HG03439 (cell line): Measurements from ENCODE around the gene PRPF18.

Source experiments
- ATAC-seq: cut with Tn5 transposase; IDR thresholded peaks from one replicate; pipeline ENCODE4 v1.9.1; 2021; ENCODE audit warnings: mild to moderate bottlenecking, moderate library complexity; ENCODE audit not compliant: unreplicated experiment

PRPF18 gene

DNA sequence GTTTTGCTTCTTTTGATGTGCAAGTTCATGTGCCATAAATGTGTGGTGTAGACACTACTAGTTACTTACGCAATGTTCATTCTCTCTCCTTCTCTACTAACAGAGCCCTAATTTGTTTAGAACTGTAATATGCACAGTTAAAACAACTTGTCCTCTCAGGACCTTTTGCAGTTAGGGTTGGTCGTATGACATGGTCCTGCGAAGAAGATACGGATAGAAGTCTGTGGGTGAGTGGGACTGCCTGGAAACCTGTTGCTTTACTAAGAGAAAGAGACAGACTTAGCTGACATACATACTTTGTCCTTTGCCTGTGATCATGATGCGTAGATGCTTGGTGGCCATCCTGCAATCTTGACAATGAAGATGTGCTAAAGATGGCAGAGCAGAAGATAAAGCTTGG lies 51.1 kb downstream of the PRPF18 start:
- ATAC-seq = no peak

DNA sequence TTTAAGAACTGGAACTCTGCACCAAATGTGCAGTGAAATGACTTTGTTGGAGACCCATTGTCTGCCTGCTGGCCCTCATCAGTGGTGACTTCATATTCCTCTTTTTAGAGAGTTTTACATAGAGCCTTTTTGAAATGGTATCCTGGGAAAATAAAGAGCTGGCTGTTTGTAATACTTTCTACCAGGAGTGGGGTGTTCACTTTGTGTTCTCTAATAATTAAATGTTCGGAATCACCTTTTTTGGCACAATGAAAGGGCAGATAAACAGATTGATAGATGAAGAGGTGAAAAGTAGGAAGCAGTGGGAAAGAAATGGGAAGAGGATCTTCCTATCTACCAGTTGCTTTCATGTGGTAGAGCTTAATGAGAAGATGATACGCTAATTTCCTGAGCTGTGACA lies 55.5 kb downstream of the PRPF18 start:
- ATAC-seq = no peak

DNA sequence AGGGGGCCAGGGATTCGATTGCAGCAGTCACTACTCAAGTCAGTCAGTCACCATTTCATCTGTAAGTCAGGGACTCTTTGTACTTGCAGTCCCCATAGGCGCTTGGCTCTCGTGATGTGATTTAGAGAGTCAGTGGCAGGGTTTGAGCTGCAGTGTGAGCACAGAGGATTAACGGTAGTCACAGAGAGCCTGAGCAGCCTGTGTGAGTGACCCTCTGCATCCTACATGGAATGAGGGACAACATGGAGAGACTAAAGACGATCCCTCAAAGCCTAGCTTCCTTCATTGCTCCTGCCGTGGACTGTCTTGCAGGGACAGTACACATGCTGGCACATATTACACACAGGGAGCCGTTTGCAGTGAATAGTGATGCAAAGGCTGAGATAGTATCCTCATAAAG lies 56.3 kb downstream of the PRPF18 start:
- ATAC-seq = no peak

DNA sequence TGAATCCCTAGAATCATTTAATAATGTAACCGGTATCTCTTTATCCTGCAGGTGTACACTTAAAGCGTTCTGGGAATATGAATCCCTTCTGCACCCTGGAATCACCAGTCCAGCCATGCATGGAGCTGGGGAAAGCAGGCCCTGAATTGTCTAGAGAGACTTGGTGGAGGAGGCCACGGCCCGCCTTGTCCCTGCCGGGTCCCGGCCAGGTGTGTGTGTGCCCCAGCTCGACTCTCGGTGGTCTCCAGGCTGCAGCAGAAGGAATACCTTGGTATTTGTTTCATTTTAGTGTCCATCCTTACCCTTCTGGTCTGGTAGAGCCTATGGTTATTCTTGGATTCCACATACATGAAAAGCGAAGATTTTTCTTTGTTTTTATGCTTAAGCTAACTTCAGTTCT lies 58.1 kb downstream of the PRPF18 start:
- ATAC-seq = no peak

DNA sequence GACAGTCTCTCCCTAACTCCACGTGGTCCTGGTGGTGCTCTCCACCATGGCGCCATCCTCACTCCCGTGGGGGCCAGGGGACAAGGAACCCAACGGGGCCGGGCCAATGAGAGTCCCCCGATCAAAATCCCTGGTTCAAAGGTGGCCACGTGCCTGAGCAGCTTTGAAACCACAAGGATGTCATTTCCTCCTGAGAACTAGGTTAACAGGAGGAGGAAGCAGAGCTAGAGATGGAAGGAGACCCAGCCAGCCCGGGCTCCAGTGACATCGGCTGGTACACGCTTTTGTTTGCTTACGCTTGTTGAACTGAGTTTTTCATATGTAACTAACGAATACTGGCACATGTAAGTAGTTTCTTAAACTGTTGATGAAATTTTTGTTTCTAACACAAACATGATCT lies 61.7 kb downstream of the PRPF18 start:
- ATAC-seq = no peak

DNA sequence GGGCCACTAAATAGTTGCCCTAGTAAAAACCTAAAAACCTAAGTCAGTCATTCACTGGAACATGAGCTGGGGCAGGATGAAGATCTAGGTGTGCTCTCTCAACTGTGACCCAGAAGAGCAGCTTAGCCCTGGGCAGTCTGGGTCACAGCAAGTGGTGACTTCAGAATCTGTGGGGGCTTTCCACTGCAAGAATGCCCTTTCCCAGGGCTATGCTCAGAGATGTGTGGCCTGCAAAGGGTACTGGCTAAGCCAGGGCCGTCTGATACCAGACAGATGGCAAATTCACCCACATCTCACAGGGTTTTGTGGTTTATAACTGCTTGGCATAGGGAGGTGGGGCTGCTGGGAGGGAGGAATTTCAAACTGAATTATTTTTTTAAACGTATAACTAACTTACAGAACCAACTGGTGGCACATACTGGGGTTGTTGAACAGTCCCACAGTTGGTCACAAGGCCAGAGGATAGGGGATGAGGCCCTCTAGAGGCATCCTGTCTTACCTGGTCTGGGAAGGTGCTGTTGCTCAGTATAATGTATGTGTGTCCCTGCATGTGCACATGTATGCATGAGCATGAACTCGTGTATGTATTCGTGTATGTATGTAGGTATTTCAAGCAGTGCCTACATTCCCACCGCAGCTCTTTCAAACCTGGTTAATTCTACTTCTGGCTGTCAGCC lies 63.2 kb downstream of the PRPF18 start:
- no peak for ATAC-seq

DNA sequence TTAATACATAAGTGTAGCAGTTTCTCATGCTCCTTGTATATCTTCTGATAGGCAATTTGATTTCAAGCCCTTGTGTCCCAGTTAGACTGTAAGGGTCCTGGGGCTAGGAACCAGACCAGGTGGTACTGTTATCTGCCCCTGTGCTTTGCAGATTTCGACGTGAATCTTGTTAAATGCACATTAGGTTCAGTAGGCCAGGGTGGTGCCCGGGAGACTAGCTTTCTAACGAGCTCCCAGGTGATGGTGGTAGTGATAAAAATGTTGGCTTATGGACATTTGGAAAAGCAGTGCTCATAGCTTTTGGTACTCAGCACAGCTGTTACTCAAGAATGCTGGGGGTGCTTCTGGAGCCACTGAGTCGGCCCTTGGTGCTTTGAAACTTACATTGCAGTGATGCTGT lies 64.2 kb downstream of the PRPF18 start:
- no peak for ATAC-seq

DNA sequence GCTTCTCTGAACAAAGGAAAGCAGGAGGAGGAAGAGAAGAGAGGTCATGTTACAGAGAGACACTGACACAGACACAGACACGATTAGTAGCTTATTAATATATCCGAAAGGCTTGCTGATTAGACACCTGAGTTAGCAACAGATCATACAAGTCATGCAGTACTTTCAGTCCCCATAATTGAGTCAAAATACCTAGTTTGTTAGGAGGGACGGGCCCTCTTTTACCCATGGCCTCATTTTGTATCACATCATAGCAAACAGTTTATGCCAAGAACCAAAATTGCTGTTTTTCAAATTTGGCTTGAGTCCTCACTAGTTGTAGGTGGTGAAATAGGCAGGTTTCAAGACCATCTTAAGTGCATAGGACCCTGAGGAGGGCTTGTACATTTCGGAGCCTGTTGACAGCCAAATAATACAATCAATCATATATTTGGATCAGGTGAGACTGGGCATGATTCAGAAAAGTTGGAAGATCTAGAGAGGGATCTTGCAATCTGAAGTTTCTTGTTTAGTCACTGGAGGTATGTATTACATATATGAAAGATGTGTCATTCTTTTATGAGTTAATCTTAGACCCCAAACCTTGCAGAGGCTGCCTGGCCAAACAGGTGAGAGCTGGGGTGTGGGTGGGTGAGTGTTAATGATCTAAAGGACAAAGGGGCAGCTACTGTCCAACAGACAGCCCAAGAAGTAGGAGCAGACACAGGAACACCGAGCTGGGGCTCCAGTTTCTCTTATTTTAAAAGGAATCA lies 65.4 kb downstream of the PRPF18 start:
- no peak for ATAC-seq

DNA sequence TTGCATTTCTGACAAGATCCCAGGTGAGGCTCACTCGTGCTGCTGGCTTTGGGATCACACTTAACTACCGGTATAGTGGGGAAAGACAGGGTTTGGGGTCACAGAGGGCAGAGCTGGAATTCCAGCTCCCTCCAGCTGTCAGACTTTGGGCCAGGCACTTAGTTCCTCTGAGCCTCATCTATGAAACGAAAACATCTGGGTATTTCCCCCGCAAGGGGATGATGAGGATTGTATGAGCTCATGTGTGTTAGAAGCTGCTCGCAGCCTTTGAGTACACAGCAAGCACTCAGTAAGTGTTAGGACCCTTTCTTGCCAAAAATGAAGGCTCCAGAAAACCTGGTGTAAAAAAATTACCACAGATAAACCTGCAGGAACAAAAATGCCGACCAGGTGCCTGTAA lies 66.1 kb downstream of the PRPF18 start:
- ATAC-seq = no peak

DNA sequence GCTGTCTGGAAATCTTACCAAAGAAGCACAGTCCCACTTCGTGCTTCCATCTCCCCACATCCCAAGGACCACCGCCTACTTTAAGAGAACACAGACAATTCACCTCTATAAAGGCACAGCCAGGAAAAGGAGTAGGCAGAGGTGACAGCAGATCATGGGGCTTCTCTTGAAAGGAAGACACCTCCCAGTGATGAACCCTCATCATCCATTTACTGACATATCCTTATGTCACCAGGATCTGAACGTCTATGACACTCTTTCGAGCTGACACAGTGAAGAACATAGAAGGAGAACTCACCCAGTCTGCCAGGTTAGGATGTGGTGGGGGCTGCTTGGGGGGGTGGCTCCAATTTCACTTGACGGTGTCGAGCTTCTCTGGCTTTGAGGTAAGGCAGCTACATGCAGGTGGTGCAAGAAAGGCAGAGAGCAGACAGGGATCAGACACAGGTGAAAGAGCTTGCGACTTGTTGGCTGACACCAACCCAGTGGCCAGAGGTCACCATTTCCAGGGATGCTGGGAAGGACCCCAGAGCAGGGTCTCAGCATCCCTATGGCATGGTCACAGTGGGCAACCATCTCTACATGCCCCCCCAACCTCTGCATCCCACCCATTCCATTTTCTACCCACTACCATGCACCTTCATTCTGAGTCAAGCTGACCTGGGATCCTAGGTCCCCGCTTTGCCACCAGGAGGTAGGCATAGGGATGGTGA lies 67.5 kb downstream of the PRPF18 start:
- ATAC-seq = no peak

DNA sequence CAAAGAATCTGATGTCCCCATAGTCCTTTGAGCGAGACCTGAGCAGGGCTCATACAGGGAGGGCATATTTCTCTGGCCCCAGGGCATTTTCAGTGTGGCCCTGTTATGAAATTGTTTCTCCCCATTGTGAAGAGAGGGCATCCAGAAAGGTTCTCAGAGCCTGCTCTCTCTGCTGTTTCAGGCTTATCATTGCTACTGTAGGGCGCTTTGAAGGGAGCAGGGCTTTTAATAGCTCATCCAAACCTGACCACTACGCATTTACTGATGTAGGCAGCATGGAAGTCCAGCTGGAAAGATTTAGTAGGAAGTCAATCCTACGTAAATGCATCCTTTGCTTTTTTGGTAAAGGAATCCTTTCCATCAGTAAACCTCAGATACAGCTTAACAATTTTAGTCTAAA lies 68.1 kb downstream of the PRPF18 start:
- ATAC-seq = no peak

DNA sequence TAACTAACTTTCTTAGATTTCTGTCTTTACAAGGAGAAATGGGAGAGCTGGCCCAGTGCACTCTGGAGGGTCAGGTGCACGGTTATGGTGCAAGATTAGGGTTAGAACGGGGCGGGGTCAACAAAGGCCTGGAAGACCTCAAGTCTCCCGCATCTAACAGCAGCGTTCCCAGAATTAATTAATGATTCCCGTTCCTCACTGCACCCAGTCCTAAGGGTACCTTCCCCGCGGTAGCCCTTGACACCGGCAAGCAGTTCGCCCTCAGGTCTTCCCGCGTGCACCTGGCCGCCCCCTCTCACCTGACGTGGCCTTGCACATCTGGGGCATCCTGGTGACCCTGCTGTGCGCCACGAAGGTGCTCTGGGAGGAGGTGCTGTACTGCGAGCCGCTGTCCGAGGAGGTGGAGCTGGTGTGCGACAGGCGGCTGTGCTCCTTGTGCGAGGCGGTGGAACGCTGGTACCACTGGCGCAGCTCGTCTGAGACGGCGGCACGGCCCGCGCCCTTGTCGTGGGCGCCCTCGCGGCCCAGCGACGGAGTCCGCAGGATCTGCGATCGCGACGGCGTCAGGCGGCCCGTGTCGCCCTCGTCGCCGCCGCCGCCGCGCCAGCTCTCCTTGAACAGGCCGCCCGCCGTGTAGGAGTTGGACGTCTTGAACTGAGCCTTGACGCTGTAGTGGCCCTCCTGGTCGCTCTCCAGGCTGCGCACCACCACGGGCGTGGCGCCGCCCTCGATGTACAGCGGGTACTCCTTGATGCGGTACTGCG lies 69.8 kb downstream of the PRPF18 start:
- no peak for ATAC-seq

DNA sequence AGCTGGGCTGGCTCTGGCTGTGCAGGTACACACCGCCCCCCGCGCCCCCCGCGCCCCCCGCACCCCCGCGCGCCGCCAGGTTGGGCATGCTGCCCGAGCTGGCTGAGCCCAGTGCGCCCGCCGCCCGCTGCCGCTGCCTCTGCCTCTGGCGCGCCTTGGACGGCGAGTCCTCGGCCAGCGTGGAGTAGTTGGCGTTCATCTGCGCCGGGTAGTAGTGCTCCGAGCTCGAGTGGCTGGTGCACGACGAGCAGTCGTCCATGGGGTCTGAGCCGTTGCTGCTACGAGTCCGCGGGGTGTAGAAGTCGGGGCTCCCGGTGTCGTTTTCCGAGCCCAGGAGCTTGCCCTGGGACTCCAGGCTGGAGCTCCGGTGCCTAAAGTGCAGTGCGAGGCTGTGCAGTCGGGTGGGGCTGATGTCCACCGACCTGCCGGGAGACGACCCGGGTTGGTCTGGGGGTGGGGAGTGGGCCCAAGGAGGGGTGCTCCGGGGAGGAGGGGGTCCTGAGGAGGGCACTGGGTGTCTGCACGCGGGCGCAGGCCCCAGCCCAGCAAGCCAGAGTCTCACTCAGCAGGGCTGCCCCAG lies 70.4 kb downstream of the PRPF18 start:
- no peak for ATAC-seq

DNA sequence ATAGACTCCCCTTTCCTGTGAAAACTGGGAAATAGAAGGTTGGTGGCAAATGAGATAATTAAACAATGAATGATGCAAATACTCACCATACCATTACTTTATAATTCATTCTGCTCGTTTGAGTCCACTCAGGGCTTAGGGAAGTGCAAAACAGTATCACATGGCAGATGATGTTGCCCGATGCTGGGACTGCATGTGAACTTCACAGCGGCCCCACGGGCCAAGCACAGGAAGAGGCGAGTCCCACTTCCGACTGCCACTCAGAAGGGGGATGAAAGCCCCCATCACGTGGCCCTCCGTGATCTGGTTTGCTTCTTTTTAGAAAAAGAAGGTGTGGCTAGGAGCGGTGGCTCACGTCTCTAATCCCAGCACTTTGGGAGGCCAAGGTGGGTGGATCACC lies 71.5 kb downstream of the PRPF18 start:
- no peak for ATAC-seq

DNA sequence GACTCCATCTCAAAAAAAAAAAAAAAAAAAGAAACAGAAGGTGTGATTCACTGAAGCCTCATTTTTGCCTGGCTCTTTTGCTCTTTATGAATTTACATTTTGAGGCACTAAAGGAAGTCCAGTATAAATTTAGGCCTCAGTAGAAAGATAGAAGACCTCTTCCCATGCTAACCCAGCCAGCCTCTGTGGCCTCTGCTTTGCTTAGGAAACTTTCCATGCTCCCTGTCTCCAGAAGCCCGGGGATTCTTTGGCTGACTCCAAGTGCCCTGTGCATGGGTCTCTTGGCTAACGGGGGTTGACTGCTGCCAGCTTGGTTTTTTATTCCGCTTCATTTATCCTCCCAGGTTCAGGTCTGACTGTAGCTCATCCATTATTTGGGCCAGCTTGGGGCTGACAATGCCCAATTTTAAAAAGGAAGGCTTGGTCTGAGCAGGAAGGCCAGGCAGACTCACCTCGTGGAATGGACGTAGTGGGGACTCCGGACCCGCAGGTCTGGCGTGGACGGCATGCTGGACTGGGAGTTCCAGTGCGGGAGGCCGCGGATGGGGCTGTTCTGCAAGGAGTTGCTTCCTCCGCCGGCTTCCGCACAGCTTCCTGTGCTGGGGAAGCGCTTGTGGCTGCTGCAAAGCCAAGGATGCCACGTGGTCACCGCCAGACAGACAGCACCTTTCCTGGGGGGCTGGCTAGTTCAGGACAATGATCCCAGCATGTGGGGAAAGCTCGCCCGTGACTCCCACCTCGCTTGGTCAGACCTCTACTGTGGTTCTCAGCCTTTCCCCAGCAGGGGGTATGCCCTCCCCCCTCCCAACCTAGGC lies 72.3 kb downstream of the PRPF18 start:
- ATAC-seq = no peak

DNA sequence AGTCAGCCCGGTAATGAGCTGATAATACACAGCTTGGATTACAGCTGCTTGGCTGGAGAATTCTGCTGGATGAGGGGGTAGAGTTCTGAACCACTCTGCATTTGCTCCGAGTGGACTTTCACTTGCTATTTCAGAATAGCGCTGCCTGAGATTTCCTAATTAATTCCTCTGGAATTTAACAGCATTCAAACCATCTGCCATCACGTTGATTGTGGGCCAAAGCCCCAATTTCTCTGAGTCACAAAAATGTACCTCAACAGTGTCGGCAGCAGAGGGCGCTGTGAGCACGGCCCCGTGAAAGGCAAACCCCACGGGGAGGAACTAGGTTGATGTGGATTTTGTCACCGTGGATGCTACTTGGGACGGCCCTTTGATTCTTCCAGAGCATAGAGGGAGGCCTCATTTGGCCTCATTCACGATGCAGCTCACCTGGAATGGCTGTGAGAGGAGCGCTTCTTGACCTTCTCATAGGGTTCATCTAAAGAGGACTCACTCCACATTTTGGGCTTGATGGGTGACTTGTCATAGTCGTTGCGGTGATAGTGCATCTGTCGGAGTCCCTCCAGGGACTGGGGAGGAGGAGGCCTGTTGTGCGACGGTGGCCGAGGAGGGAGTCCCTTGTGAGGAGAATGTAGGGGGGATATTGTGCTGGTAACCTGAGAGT lies 73.3 kb downstream of the PRPF18 start:
- ATAC-seq = no peak

DNA sequence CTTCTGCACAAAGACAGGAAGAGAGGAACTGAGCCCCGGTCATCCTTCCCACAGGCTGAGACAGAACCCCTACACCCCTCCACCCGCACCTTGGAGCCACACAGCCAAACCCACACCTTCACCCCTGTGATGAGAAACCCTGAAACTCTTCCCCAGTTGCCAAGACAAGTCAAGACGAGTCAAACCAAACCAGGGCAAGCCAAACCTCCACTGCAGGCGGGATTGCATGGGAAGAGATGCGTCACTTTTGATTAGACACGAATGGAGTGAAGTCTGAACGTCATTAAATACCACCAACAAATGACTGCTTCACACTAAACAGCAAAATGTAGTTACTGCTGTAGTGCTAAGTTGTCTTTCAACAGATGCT lies 73.8 kb downstream of the PRPF18 start:
- ATAC-seq = no peak

DNA sequence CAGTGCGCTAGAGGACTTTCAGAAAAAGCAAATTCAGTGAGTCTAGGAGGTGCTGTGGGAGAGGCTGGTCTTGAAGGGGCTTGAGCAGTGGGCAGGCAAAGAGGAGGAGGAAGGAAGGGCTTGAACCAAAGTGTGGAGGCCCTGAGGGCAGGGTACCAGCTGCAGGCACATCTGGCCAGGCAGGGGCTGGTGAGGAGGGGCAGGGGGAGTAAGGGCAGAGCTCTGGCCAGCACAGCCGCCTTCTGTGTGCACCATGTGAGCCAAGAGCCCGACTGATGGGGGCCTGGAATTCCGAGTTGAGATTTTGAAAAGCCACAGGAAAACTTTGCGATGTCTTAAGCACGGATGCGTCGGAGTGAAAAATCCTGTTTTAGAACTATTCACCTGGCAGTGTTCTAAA lies 74.5 kb downstream of the PRPF18 start:
- ATAC-seq = no peak

DNA sequence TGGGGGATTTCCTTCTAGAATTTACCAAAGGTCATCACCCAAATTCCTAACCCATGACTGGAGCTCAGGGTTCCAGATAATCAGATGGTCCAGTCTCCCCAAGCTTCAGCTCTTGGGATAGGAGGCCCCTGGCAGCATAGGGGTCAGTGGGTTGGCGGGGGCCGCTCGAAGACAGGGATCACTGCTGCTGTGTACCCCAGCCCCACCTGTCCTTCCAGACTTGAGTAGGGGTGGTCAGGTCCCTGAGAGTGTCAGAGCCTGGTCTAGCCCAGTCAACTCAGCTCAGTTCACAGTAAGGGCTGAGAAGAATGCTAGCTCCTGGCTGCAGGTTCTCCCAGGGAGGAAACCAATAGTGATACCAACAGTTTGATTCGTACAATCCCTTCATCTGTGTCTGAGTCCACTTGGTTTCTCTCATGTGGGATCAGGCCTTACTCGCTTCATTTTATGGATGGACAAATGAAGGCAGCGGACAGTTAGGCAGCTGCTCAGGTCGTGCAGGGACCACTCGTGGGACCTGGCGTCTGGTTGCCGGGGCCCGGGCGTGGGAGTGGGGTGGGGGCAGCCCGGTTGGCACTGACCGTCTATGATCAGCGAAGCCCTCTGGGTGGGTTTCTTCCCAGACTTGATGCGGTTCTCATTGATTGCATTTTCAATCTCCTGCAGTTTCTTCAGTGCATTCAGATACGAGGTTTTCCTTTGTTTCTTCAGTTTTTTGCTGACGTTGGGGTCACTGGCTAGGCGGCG lies 78.9 kb downstream of the PRPF18 start:
- no peak for ATAC-seq
